Body of pancreas (tissue), 4 donors: ENCODE measurements around the gene DLEC1.

ENCODE experiments used
- POLR2A ChIP-seq, 3 donors: fragments of 450-650 bp; IDR thresholded peaks; one replicate each; pipeline ENCODE4 v1.6.1; 2016; ENCODE audit warnings: antibody characterized with exemption in 3 of 3, mild to moderate bottlenecking in 2 of 3
- TF ChIP-seq, protein P1 (sequence below), 7 experiments: fragments of 450-650 bp in 4 of 7; fragments of 200-600 bp in 3 of 7; sonication (generic) in 3 of 7; IDR thresholded peaks; one replicate each; pipeline ENCODE4 v1.5.1; 2016 to 2019; ENCODE audit warnings: antibody characterized with exemption in 7 of 7

DNA sequence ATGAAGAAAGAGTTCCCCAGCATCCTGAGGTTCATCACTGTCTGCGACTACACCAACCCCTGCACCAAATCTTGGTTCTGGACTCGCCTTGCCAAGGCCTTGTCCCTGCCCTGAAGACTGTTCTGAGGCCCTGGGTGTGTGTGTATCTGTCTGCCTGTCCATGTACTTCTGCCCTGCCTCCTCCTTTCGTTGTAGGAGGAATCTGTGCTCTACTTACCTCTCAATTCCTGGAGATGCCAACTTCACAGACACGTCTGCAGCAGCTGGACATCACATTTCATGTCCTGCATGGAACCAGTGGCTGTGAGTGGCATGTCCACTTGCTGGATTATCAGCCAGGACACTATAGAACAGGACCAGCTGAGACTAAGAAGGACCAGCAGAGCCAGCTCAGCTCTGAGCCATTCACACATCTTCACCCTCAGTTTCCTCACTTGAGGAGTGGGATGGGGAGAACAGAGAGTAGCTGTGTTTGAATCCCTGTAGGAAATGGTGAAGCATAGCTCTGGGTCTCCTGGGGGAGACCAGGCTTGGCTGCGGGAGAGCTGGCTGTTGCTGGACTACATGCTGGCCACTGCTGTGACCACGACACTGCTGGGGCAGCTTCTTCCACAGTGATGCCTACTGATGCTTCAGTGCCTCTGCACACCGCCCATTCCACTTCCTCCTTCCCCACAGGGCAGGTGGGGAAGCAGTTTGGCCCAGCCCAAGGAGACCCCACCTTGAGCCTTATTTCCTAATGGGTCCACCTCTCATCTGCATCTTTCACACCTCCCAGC lies 102.4 kb downstream of the DLEC1 start:
- TF ChIP-seq, protein P1, sequence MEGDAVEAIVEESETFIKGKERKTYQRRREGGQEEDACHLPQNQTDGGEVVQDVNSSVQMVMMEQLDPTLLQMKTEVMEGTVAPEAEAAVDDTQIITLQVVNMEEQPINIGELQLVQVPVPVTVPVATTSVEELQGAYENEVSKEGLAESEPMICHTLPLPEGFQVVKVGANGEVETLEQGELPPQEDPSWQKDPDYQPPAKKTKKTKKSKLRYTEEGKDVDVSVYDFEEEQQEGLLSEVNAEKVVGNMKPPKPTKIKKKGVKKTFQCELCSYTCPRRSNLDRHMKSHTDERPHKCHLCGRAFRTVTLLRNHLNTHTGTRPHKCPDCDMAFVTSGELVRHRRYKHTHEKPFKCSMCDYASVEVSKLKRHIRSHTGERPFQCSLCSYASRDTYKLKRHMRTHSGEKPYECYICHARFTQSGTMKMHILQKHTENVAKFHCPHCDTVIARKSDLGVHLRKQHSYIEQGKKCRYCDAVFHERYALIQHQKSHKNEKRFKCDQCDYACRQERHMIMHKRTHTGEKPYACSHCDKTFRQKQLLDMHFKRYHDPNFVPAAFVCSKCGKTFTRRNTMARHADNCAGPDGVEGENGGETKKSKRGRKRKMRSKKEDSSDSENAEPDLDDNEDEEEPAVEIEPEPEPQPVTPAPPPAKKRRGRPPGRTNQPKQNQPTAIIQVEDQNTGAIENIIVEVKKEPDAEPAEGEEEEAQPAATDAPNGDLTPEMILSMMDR (IDR thresholded peaks at IDR 0.05), result no peak
- TF ChIP-seq POLR2A (IDR thresholded peaks at IDR 0.05), result no peak
